Left forelimb (tissue), 1 donor: ENCODE data around the gene C14orf93.

ENCODE experiments used
- DNase-seq: peaks from one replicate; pipeline ENCODE4 v3.0.0-alpha.2; 2018; ENCODE audit warnings: low spot score

C14orf93 gene

DNA sequence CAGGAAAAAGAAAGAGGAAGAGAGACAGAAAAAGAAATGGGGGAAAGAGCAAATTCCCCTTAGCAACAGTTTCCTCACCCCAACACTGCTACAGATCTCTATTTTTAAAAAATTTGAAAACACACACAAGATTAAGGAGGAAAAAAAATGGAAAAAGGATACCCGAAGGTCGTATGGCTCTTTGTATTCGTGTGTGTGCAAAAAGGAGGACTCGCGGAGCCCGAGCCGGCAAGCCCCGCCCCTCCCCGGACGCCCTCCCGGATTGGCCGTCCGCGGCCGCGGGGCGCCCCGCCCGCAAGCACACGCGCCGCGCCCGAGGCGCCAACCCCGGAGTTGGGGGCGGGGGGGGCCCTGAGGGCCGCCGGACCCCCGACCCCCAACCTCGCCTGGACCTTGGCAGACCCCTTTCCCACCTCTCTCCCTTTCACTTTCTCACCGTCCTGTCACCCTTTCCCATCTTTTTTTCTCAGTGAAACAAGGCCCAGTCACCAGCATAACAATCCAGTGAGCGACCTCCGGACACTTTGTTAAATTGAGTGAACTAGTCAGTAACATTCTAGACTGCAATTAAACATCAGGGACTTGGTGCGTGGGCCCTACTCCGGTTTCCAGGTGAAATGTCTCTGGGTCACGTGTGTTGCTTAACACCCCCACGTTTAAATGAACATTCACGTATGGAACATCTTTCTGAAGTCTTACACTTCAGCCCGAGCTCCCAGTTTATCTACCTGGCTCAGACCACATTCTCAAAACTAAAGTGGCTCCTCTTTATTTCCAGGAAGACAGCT is at the start of gene C14orf93:
C14orf93 (minus strand) TSS at position 205 of the 788 bp plus-strand sequence. CDS start 11,120 bp downstream, outside the sequence.
- peak; percentile 85 for DNase-seq

- no peak for DNase-seq
Observed at GRCh38 chr14:23058654-23059504, 48.9 kb upstream of the C14orf93 start.

GRCh38 chr14:23057757-23058653 is 48.1 kb upstream of the C14orf93 start:
- peak; percentile 93 for DNase-seq

DNA sequence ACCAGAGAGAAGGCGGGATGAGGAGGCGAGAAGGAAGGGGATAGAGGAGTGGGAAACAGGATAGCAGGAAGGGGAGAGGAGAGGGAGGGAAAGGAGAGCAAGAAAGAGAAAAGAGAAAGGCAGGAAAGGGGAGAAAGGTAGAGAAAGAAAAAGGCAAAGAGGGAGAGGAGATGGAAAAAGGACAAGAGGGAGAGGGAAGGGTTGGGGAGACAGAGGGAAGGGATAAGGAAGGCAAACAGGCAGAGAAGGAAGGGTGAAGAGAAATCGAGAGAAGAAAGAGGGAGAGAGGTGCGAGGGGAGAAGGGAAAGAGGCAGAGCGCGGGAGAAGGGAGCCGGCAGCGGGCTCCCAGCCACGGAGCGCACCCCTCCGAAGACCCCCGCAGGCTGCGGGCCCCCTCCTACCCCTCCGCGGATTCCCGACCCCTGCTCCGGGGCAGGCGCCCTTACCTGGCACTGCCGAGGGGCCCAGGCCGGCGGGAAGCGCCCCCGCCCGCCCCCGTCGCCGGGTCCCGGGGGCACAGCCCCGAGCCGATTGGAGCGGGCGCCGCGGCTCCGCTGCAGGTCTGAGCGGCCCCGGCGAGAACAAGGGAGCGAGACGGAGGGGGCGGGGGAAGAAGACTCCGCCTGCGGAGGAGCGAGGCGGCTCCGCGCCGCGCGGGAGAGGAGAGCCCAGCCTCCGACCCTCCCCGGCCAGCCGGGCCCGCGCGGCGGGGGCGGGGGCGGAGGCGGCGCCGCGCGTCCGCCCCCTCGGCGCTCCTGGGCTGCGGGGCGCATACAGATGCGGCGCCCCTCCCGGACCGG is 47.2 kb upstream of the C14orf93 start, which contains the start of gene CDH24:
CDH24 (minus strand) TSS at position 565 of the 801 bp plus-strand sequence. CDS start 1,787 bp downstream, outside the sequence.
- no peak for DNase-seq

GRCh38 chr14:23056145-23056955 is 46.4 kb upstream of the C14orf93 start:
- no peak for DNase-seq

- DNase-seq, result no peak
Observed at GRCh38 chr14:23055621-23056144, 45.7 kb upstream of the C14orf93 start.

DNA sequence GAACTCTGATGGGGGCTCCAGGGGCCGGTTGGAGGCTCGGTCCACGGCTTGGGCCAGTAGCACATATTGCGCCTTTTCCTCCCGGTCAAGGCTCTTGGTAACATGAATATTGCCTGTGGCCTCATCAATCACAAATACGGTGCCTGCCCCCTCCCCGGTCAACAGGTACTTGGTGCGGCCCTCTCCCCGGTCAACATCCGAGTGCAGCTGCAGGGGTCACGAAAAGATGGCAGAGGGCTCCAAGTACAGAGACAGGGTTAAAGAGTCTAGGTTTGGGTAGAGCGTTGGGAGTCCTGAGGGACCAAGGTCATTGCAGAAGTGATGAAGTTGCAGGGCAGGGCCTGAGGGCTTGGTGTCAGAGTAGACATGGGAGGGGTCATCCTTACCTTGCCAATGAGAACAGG is 45.2 kb upstream of the C14orf93 start:
- DNase-seq, result no peak

- no peak for DNase-seq
Observed at GRCh38 chr14:23054000-23054811, 44.3 kb upstream of the C14orf93 start.

DNA sequence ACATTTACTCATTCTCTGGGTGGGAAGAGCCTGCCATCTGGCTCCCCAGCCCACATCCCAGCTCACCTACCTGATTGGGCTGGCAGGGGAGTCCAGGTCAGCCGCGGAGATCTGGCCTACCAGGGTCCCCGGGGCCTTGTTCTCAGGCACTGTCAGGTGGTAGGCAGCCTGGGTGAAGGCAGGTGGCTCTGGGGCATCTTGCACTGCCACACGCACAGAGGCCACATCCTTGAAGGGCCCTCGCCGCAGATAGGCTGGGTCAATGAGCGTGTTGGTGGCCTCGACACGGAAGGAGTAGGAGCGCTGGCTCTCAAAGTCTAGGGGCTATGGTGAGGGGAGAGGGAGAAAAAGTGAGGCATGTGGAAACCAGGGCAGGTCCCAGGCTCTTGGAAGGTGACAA is 43.5 kb upstream of the C14orf93 start:
- DNase-seq, result no peak

- no peak for DNase-seq
Observed at GRCh38 chr14:23052671-23053070, 42.7 kb upstream of the C14orf93 start.

DNA sequence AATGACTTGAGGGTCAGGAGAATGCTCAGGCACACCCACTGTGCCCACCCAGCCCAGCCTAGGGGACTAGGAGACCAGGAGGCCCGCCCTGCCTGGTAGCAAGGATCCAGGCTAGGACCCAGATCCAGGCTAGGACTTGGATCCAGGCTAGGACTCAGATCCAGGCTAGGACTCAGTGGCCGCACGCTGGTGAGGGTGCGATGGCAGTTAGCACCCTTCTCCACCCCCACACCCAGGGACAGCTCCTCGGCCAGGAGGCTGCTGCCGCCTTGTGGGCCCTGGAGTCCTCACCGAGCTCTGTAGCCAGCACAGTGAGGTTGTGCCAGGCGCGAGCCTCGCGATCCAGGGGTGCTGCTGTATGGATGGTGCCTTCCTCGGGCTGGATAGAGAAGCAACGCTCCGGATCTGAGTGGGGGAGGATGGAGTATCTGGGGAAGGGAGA is 42.3 kb upstream of the C14orf93 start:
- DNase-seq, result no peak

- DNase-seq, result no peak
Observed at GRCh38 chr14:23051141-23052057, 41.5 kb upstream of the C14orf93 start.

- no peak for DNase-seq
Observed at GRCh38 chr14:23049011-23049410, 39.1 kb upstream of the C14orf93 start.

- DNase-seq, result no peak
Observed at GRCh38 chr14:23047751-23048693, 38.1 kb upstream of the C14orf93 start.

- DNase-seq, result no peak
Observed at GRCh38 chr14:23047034-23047634, 37.2 kb upstream of the C14orf93 start.
